Airway epithelial cell (primary cell): ENCODE measurements around the gene TCL1B. TPM values are rescaled to one million over a fixed set of nuclear protein-coding genes. Genes with fewer than 3 reads are reported as not detected.

Experiments
- total RNA-seq: library from RNA; depleted of rRNA; stranded (reverse); fragments of >200 nt; gene quantifications from 2 replicates; pipeline ENCODE4 v1.2.3, GENCODE V29; 2015

The TCL1B gene
- total RNA-seq = not detected in 2 replicates

DNA sequence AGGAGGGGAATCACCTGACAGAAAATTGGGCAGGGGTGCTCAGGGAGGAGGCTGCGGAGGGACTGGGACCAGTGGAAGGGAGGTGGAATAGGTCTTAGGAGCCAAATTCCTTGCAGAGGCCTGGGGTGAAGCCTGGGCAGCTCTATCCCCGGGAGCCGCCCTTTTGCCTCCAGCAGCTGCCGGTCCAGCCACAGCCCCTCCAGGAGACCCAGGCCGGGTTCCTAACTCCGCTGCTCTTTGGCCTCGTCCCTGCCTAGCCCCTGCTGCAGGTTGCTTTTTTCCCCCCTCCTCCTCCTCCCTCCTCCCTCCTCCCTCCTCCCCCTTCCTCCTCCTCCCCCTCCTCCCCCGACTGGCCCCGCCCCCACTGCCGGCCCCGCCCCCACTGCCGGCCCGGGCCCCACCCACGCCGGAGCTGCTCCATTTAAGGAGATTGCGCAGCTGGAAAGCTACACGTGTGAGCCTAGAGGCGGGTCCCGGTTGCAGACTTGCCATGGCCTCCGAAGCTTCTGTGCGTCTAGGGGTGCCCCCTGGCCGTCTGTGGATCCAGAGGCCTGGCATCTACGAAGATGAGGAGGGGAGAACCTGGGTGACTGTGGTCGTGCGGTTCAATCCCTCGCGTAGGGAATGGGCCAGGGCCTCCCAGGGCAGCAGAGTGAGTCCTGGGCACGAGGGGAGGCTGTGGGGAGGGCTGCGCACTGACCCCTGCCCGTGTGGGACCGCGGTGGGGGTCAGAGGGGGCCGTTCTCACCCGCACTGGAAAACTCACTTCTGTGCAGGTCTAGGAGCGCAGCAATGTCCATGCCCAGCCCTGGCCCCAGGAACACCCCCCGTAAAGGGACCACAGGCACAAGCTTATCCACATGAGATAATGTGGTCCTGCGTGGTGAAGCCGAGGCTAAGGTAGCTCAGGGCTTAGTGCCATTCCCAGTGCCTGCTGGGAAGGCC is at the start of gene TCL1B:
TSS of gene TCL1B (plus strand) at position 449 of the 945 bp plus-strand sequence. CDS start at position 491, 42 bp downstream.

DNA sequence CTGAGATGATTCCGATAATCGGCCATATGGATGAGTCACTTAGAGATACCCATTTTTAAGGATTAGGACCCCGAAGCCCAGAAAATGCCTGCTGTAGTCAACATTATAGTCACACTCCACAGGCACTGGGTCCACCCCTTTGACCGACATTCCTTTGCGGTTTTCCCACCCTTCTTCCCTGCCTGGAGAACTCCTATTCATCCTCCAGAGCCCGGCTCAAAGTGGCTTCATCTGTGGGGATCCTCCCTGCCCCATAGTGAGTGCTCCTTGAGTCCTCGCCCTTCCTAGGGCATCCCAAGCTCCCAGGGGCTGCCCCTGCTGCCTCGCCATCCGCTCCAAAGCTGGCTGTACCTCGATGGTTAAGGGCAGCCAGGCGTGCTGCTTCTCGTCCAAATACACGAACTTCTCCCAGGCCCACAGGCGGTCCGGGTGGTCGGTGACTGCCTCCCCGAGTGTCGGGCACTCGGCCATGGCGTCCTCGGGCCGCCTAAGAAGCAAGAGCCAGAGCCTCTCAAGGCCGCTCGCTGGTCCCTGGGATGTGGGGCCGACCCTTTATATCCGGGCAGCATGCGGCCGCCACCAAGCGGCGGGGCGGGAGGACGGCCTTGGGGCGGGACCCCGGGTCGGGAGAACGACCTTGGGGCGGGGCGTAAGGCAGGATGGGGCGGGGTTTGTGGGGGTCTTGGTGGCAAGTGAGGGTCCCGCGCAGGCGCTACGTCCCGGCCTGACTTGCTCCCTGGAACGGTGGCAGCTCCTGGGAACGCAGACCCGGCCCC is 27.6 kb downstream of the TCL1B start, which contains the start of gene TCL1A:
TSS of gene TCL1A (minus strand) at position 530 of the 776 bp plus-strand sequence. CDS start at position 471, 59 bp downstream.

Other genes with a start within 250 kb of the TCL1B start
- 0.78 and 1.2 TPM in 2 replicates for gene SYNE3, start 169.8 kb upstream of the TCL1B start, total RNA-seq
- gene GLRX5, start 151.4 kb upstream of the TCL1B start, total RNA-seq = 45.3 and 50.2 TPM in 2 replicates
- not detected in 2 replicates for gene TCL1A, start 27.7 kb downstream of the TCL1B start, total RNA-seq
- gene TUNAR, start 190.4 kb downstream of the TCL1B start, total RNA-seq = not detected in 2 replicates